ENCODE data around the gene ABCC6. TPM values are rescaled to one million over a fixed set of nuclear protein-coding genes. Genes with fewer than 3 reads are reported as not detected.

The ABCC6 gene
- total RNA-seq, 1 experiment from 2014 or later, result 0.73 TPM

- H3K27me3 ChIP-seq (ENCODE audit: low read length), result no peaks in the 10 kb centered on the region
- intact Hi-C loops (cut with micrococcal nuclease), result no loop called here
- DNase-seq (no peak), ATAC-seq (no peak)
- H2AFZ ChIP-seq (ENCODE audit: low read length), result no peak overlapping the region
- BruUV-seq (replicated peaks), result no TSS peak
- H3K27ac ChIP-seq (ENCODE audit: low read length), result no peak overlapping the region
- no peak overlapping the region for H3K4me3 ChIP-seq (ENCODE audit: low read length)
- CTCF ChIA-PET, result no interaction called here
- peaks cover 5% of the 10 kb centered on the region; the same call in 1 of the 2 replicates for H3K4me1 ChIP-seq (ENCODE audit: insufficient read depth, low read length)
- H3K4me2 ChIP-seq (ENCODE audit: low read length), result no peak overlapping the region
- H3K79me2 ChIP-seq (ENCODE audit: low read length), result no peaks in the 10 kb centered on the region
- H3K9me2 ChIP-seq (replicated peaks; ENCODE audit: low read length), result no peaks in the 10 kb centered on the region
- H3F3A ChIP-seq (ENCODE audit: low read length, unreplicated experiment), result no peaks in the 10 kb centered on the region
- POLR2A ChIA-PET (ENCODE audit: unreplicated experiment), result no interaction called here
- H4K20me1 ChIP-seq (ENCODE audit: low read length), result no peaks in the 10 kb centered on the region
- no peaks in the 10 kb centered on the region for H3K9me3 ChIP-seq (ENCODE audit: low read length)
- TF ChIP-seq EZH2 (IDR thresholded peaks at IDR 0.05; ENCODE audit: low read length, unreplicated experiment) (no peak), EZH2phosphoT487 (IDR thresholded peaks at IDR 0.05; ENCODE audit: borderline replicate concordance, low read length) (no peak)
- TF ChIP-seq, protein P1, sequence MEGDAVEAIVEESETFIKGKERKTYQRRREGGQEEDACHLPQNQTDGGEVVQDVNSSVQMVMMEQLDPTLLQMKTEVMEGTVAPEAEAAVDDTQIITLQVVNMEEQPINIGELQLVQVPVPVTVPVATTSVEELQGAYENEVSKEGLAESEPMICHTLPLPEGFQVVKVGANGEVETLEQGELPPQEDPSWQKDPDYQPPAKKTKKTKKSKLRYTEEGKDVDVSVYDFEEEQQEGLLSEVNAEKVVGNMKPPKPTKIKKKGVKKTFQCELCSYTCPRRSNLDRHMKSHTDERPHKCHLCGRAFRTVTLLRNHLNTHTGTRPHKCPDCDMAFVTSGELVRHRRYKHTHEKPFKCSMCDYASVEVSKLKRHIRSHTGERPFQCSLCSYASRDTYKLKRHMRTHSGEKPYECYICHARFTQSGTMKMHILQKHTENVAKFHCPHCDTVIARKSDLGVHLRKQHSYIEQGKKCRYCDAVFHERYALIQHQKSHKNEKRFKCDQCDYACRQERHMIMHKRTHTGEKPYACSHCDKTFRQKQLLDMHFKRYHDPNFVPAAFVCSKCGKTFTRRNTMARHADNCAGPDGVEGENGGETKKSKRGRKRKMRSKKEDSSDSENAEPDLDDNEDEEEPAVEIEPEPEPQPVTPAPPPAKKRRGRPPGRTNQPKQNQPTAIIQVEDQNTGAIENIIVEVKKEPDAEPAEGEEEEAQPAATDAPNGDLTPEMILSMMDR (conservative IDR thresholded peaks at IDR 0.05; ENCODE audit: low read depth, low read length), result no peak
- H3K9ac ChIP-seq (ENCODE audit: low read length), result no peak overlapping the region
- no peaks in the 10 kb centered on the region for H3K36me3 ChIP-seq (ENCODE audit: low read depth, low read length)
These were observed 75.8 kb downstream of the ABCC6 start for GRCh38 chr16:16147316-16147999.

GRCh38 chr16:16146380-16147315 lies 76.6 kb downstream of the ABCC6 start:
- Histone ChIP-seq H3K9ac (ENCODE audit: low read length) (no peak overlapping the region), H3K4me2 (ENCODE audit: low read length) (no peak overlapping the region), H3F3A (ENCODE audit: low read length, unreplicated experiment) (no peaks in the 10 kb centered on the region), H3K4me3 (ENCODE audit: low read length) (no peak overlapping the region), H3K79me2 (ENCODE audit: low read length) (no peaks in the 10 kb centered on the region), H3K27me3 (ENCODE audit: low read length) (no peaks in the 10 kb centered on the region), H3K9me3 (ENCODE audit: low read length) (no peaks in the 10 kb centered on the region), H2AFZ (ENCODE audit: low read length) (no peak overlapping the region), H3K27ac (ENCODE audit: low read length) (no peak overlapping the region), H4K20me1 (ENCODE audit: low read length) (no peaks in the 10 kb centered on the region), H3K4me1 (ENCODE audit: insufficient read depth, low read length) (peaks cover 5% of the 10 kb centered on the region; the same call in 1 of the 2 replicates), H3K9me2 (replicated peaks; ENCODE audit: low read length) (no peaks in the 10 kb centered on the region), H3K36me3 (ENCODE audit: low read depth, low read length) (no peaks in the 10 kb centered on the region)
- no peak for DNase-seq
- intact Hi-C loops (cut with micrococcal nuclease), result no loop called here
- CTCF ChIA-PET, result no interaction called here
- TF ChIP-seq, protein P1 (conservative IDR thresholded peaks at IDR 0.05; ENCODE audit: low read depth, low read length), result no peak
- no peak for TF ChIP-seq EZH2 (IDR thresholded peaks at IDR 0.05; ENCODE audit: low read length, unreplicated experiment)
- TF ChIP-seq EZH2phosphoT487 (IDR thresholded peaks at IDR 0.05; ENCODE audit: borderline replicate concordance, low read length), result no peak
- POLR2A ChIA-PET (ENCODE audit: unreplicated experiment), result no interaction called here
- ATAC-seq, result no peak
- no TSS peak for BruUV-seq (replicated peaks)

All from PC-3 (cell line).